ENCODE results near the gene FRA10AC1. TPM values are rescaled to one million over a fixed set of nuclear protein-coding genes. Genes with fewer than 3 reads are reported as not detected.

FRA10AC1 gene
- total and polyA plus RNA-seq, 12 donors: 3.3 to 73.4 (median 13.4) TPM

- Histone ChIP-seq H3K36me3 (replicated peaks in 1 of 2) (peaks cover 0 to 35% of the 10 kb centered on the region in 2 donors), H3K4me3 (no peak overlapping the region), H3K27ac (no peak overlapping the region), H3K9me3 (replicated peaks in 1 of 3) (no peaks in the 10 kb centered on the region), H3K27me3 (no peaks in the 10 kb centered on the region), H3K4me1 (replicated peaks in 1 of 2) (peaks cover 4 to 7% of the 10 kb centered on the region in 2 donors)
- intact Hi-C loops (cut with DNase I): no loop called here
- DNase-seq: no peak
- TF ChIP-seq POLR2A (IDR thresholded peaks at IDR 0.05): no peak
- TF ChIP-seq CTCF (IDR thresholded peaks at IDR 0.05): no peak
- WGBS, 4 donors: 95 to 99% (median 97%) methylated on average over 3 of the region's 3 CpGs
These were observed 34.6 kb downstream of the FRA10AC1 start for GRCh38 chr10:93667795-93668194.

- Histone ChIP-seq H3K27me3 (no peaks in the 10 kb centered on the region), H3K36me3 (replicated peaks in 1 of 2) (peaks cover 0 to 35% of the 10 kb centered on the region in 2 donors), H3K4me1 (replicated peaks in 1 of 2) (no peaks in the 10 kb centered on the region), H3K4me3 (no peak overlapping the region), H3K9me3 (replicated peaks in 1 of 3) (no peaks in the 10 kb centered on the region), H3K27ac (no peak overlapping the region)
- TF ChIP-seq POLR2A (IDR thresholded peaks at IDR 0.05) (no peak), CTCF (IDR thresholded peaks at IDR 0.05) (no peak)
- intact Hi-C loops (cut with DNase I): no loop called here
- DNase-seq: no peak
- WGBS, 4 donors: 94 to 98% (median 94%) methylated on average over 4 of the region's 4 CpGs
These were observed 36.4 kb downstream of the FRA10AC1 start for GRCh38 chr10:93666030-93666429.

DNA sequence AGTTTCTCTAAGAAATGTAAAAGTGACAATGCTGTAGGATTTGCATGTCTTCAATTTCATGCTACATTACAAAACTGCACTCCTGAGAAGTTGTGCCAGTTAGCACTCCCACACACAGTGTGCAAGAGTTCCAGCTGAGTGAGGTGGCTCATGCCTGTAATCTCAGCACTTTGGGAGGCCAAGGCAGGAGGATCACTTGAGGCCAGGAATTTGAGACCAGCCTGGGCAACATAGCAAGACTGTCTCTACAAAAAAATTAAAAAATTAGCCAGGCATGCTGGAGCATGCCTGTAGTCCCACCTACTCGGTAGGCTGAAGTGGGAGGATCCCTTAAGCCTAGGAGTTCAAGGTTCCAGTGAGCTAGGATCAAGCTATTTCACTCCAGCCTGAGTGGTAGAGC is 44.6 kb downstream of the FRA10AC1 start:
- DNase-seq: no peak

DNA sequence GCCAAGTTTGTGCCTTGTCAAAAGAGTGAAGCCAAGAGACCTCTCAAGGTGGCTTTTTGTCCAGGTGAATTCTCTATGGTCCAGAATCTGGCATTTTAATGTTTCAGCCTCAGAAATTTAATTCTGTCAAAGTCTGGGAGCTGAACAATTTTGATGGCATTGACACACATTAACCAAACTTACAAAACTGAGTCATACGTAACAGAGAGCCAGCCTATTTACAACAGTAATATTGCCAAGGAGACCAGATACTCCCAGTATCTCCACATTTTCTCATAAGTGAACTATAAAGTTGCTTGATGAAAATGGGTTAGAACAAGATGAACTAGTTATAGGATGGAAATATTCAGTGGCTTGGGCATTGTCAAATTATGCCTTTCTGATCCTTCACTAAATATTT is 46.2 kb downstream of the FRA10AC1 start:
- H3K27ac ChIP-seq: no peak overlapping the region
- H3K4me3 ChIP-seq: no peak overlapping the region
- no peaks in the 10 kb centered on the region for H3K27me3 ChIP-seq
- H3K9me3 ChIP-seq (replicated peaks in 1 of 3): no peaks in the 10 kb centered on the region
- no peaks in the 10 kb centered on the region for H3K4me1 ChIP-seq (replicated peaks in 1 of 2)
- no peak for DNase-seq
- intact Hi-C loops (cut with DNase I): no loop called here
- H3K36me3 ChIP-seq (replicated peaks in 1 of 2): no peaks in the 10 kb centered on the region
- no peak for TF ChIP-seq CTCF (IDR thresholded peaks at IDR 0.05)
- no peak for TF ChIP-seq POLR2A (IDR thresholded peaks at IDR 0.05)
- 27 to 67% (median 52%) methylated on average over 1 of the region's 1 CpG for WGBS, 4 donors

More for the DNA sequence above, 44.6 kb downstream of the FRA10AC1 start:
- Histone ChIP-seq H3K36me3 (replicated peaks in 1 of 2) (no peaks in the 10 kb centered on the region), H3K4me3 (no peak overlapping the region), H3K4me1 (replicated peaks in 1 of 2) (no peaks in the 10 kb centered on the region), H3K27me3 (no peaks in the 10 kb centered on the region), H3K27ac (no peak overlapping the region), H3K9me3 (replicated peaks in 1 of 3) (no peaks in the 10 kb centered on the region)
- 62 to 77% (median 63%) methylated on average over 1 of the region's 1 CpG for WGBS, 4 donors
- intact Hi-C loops (cut with DNase I): no loop called here
- TF ChIP-seq POLR2A (IDR thresholded peaks at IDR 0.05) (no peak), CTCF (IDR thresholded peaks at IDR 0.05) (no peak)
